CD8-positive, alpha-beta memory T cell (primary cell): ENCODE data around the gene STK25. TPM values are rescaled to one million over a fixed set of nuclear protein-coding genes. Genes with fewer than 3 reads are reported as not detected.
A peak's percentile ranks its signal among the peaks of the same experiment; 100 is the strongest.

Experiments
- CTCF ChIA-PET: fragments of 350-600 bp; sonication (Branson Sonifier 250); formaldehyde crosslinking; loops from one replicate; lab custom pipeline; 2021; ENCODE audit warnings: antibody characterized with exemption; lab: Charles Lee
- POLR2A ChIA-PET: fragments of 350-600 bp; sonication (Branson Sonifier 250); formaldehyde crosslinking; loops from one replicate; lab custom pipeline; 2021; ENCODE audit warnings: antibody characterized with exemption; lab: Charles Lee
- DNase-seq, 5 donors: peaks; one replicate each; pipeline versions ENCODE4 v3.0.0 to v3.0.0-alpha.2; 2020 to 2022; ENCODE audit warnings: mixed read lengths in 1 of 5
- H3K27ac ChIP-seq: one replicate; pipeline ENCODE4 v1.7.0; 2013; ENCODE audit warnings: low read depth, mild to moderate bottlenecking, low read length, moderate library complexity
- H3K27me3 ChIP-seq: 2 replicates; pipeline ENCODE4 v1.7.0; 2013; ENCODE audit warnings: low read length, mild to moderate bottlenecking; ENCODE audit not compliant: insufficient read depth, poor library complexity, severe bottlenecking
- H3K36me3 ChIP-seq: 2 replicates; pipeline ENCODE4 v1.7.0; 2013; ENCODE audit warnings: mild to moderate bottlenecking, low read length, moderate library complexity; ENCODE audit not compliant: insufficient read depth
- H3K4me1 ChIP-seq: 2 replicates; pipeline ENCODE4 v1.7.0; 2013; ENCODE audit warnings: mild to moderate bottlenecking, low read length, moderate library complexity; ENCODE audit not compliant: insufficient read depth
- H3K4me3 ChIP-seq: 2 replicates; pipeline ENCODE4 v1.7.0; 2013; ENCODE audit warnings: mild to moderate bottlenecking, low read length
- H3K9me3 ChIP-seq: 2 replicates; pipeline ENCODE4 v1.7.0; 2013; ENCODE audit warnings: mild to moderate bottlenecking, low read length
- H3K27ac Mint-ChIP-seq, 8 donors: one replicate each; pipeline ENCODE4 v1.8.0; 2020 to 2021; ENCODE audit warnings: mixed read lengths in 8 of 8, mild to moderate bottlenecking in 6 of 8, inconsistent platforms in 3 of 8, moderate library complexity in 3 of 8
- H3K27me3 Mint-ChIP-seq, 2 donors: one replicate each; pipeline ENCODE4 v1.8.0; 2020 to 2021; ENCODE audit warnings: mixed read lengths in 2 of 2, mild to moderate bottlenecking in 1 of 2, moderate library complexity in 1 of 2
- H3K36me3 Mint-ChIP-seq, 3 donors: one replicate each; pipeline ENCODE4 v1.8.0; 2020 to 2021; ENCODE audit warnings: mixed read lengths in 3 of 3, inconsistent platforms in 1 of 3, mild to moderate bottlenecking in 1 of 3
- H3K4me1 Mint-ChIP-seq, 3 donors: one replicate each; pipeline ENCODE4 v1.8.0; 2020 to 2021; ENCODE audit warnings: mixed read lengths in 3 of 3, inconsistent platforms in 1 of 3, mild to moderate bottlenecking in 1 of 3
- H3K4me3 Mint-ChIP-seq, 7 donors: one replicate each; pipeline ENCODE4 v1.8.0; 2020 to 2021; ENCODE audit warnings: mixed read lengths in 7 of 7, mild to moderate bottlenecking in 6 of 7, moderate library complexity in 4 of 7, inconsistent platforms in 2 of 7
- H3K9me3 Mint-ChIP-seq, 5 donors: one replicate each; pipeline ENCODE4 v1.8.0; 2020 to 2022; ENCODE audit warnings: mixed read lengths in 5 of 5, mild to moderate bottlenecking in 3 of 5, moderate library complexity in 2 of 5, inconsistent platforms in 1 of 5
- polyA plus RNA-seq: library from polyadenylated mRNA; unstranded; fragments of 300-500 nt; fragmentation: Illumina TruSeq; gene quantifications from one replicate; pipeline ENCODE4 v1.2.3, GENCODE V29; 2021
- total RNA-seq, 2 experiments: library from RNA; stranded (reverse); gene quantifications; one replicate each; pipeline ENCODE4 v1.2.3, GENCODE V29; 2021

STK25 gene
- total and polyA plus RNA-seq, 3 experiments from 2014 or later = 86.3 to 96.2 (median 95.0) TPM

DNA sequence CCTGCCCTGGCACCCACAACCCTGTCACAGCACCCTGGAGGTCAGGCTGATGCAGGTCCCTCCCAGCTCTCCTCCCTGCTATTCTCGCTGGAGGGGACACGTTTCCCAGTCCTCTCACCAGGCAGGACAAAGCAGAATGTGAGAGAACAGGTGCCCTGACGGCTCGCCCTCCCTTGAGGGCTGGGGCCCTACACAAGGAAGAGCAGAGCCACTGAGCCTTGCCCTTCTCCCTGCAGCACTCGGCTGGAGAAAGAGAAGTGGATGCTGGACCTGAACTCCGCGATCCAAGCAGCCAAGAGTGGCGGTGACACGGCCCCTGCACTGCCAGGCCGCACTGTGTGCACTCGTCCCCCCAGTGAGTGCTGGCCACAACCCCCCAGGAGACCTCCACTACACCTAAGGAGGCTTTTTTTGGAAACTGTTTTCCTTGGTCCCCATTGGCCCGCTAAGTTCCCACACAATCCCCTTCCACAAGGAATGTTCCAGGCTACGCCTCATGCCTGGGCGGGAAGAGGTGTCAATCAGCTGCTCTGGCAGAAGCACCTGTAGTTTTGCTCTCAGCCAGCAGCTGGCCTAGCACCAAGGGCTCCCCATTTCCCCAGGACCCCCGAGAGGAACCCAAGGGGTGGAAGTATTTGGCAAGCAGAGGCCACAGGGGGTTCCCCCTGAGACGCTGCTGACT is 17.4 kb downstream of the STK25 start:
- no peaks in the 10 kb centered on the region for H3K9me3 ChIP-seq
- H3K36me3 ChIP-seq = no peaks in the 10 kb centered on the region
- DNase-seq = no peak
- no peaks in the 10 kb centered on the region for H3K4me1 ChIP-seq
- H3K4me3 Mint-ChIP-seq = no peak overlapping the region
- no peaks in the 10 kb centered on the region for H3K9me3 Mint-ChIP-seq
- peaks cover 0 to 27% (median 0%) of the 10 kb centered on the region in 3 donors for H3K36me3 Mint-ChIP-seq
- H3K4me1 Mint-ChIP-seq = no peaks in the 10 kb centered on the region
- POLR2A ChIA-PET = no interaction called here
- no peaks in the 10 kb centered on the region for H3K27me3 Mint-ChIP-seq
- peak overlapping the region in 1 of 8 donors; percentile 32 for H3K27ac Mint-ChIP-seq
- no peaks in the 10 kb centered on the region for H3K27me3 ChIP-seq
- no peak overlapping the region for H3K4me3 ChIP-seq
- CTCF ChIA-PET = no interaction called here
- no peak overlapping the region for H3K27ac ChIP-seq

DNA sequence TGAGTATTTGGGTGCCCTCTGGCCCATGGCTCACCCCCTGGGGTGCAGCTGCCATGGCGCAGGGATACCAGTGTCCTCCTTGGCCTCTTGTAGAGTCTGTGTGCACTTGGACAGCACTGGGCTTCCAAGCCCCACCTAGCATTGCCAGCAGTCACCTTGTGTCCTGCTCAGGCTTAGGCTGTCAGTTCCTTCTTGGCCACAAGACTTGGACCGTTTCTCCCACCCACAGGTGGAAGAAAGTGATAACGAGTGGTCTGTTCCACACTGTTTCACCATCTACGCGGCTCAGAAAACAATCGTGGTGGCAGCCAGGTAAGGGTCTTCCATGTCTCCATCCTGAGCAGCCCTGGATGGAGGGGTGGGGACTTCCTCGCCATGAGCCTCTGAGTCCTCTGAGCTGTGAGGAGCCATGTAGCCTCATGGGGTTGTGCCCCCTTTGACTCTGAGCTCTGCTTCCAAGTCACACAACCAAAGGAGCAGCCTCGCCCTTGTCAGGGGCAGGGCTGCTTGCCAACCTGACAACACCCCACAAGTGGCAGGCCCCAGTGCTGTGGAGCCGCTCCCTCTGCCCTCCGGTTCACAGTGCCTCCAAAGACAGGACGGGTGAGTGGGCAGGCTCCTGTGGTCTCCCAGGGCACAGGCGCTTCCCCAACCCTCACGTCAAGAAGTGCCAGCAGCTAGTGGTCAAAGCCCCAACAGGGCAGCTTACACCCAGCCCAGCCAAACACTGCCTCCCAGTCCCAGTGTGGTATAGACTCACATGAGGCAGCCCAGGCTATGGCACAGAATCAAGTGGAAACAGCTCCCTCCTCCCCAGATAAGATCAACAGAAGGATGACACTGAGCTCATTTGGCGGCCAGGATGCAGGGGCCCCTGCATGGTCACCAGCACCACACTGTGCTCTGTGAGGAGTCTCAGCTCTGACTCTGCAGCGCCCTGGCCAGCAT is 18.4 kb downstream of the STK25 start:
- Mint-ChIP-seq H3K4me1 (no peaks in the 10 kb centered on the region), H3K4me3 (no peak overlapping the region), H3K9me3 (no peaks in the 10 kb centered on the region), H3K36me3 (peaks cover 0 to 18% (median 0%) of the 10 kb centered on the region in 3 donors), H3K27ac (peak overlapping the region in 1 of 8 donors; percentile 42), H3K27me3 (no peaks in the 10 kb centered on the region)
- Histone ChIP-seq H3K27me3 (no peaks in the 10 kb centered on the region), H3K27ac (no peak overlapping the region), H3K9me3 (no peaks in the 10 kb centered on the region), H3K36me3 (no peaks in the 10 kb centered on the region), H3K4me3 (no peak overlapping the region), H3K4me1 (no peaks in the 10 kb centered on the region)
- POLR2A ChIA-PET = no interaction called here
- CTCF ChIA-PET = no interaction called here
- no peak for DNase-seq

DNA sequence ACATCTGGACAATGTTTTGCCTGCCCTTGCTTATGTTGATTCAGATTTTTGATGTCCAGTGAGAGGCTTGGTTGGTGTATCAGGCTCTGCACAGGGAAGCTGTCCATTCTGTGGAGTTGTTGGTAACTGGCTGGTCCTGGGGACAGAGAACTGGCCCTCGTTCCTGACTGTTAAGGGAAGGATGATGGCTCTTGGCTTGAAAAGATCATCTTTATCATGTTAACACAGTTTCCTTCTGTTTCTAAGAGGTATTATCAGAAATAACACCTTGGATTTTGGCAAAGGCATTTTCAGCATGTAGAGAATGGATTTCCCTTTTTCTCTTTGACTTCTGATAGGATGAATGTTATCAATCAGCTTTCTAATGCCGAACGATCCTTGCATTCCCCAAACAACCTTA is 19.3 kb downstream of the STK25 start:
- no peaks in the 10 kb centered on the region for H3K4me1 Mint-ChIP-seq
- no peak for DNase-seq
- ChIA-PET POLR2A (no interaction called here), CTCF (no interaction called here)
- no peaks in the 10 kb centered on the region for H3K27me3 Mint-ChIP-seq
- no peak overlapping the region for H3K4me3 ChIP-seq
- H3K36me3 Mint-ChIP-seq = peaks cover 0 to 9% (median 0%) of the 10 kb centered on the region in 3 donors
- H3K27me3 ChIP-seq = no peaks in the 10 kb centered on the region
- H3K36me3 ChIP-seq = no peaks in the 10 kb centered on the region
- no peaks in the 10 kb centered on the region for H3K4me1 ChIP-seq
- no peak overlapping the region for H3K27ac ChIP-seq
- H3K9me3 ChIP-seq = no peaks in the 10 kb centered on the region
- no peak overlapping the region for H3K27ac Mint-ChIP-seq
- no peaks in the 10 kb centered on the region for H3K9me3 Mint-ChIP-seq
- H3K4me3 Mint-ChIP-seq = no peak overlapping the region

DNA sequence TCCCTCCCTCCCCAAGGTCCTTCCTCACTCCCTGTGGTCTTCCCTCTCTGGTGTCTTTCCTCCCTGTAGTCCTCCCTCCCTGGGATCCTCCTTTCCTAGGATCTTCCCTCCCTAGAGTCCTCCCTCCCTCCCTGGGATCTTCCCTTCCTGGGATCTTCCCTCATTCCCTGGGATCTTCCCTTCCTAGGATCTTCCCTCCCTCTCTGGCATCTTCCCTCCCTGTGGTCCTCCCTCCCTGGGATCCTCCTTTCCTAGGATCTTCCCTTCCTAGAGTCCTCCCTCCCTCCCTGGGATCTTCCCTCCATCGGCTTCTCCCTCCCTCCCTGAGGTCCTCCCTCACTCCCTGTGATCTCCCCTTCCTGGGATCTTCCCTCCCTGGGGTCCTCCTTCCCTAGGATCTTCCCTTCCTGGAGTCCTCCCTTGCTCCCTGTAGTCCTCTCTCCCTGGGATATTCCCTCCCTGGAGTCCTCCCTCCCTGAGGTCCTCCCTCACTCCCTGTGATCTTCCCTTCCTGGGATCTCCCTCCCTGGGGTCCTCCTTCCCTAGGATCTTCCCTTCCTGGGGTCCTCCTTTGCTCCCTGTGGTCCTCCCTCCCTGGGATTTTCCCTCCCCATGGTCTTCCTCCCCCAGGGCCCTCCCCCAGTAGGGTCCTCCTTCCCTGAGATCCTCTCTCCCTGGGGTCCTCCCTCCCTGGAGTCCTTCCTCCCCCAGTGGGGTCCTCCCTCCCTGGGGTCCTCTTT is 23.0 kb downstream of the STK25 start:
- Histone ChIP-seq H3K36me3 (no peaks in the 10 kb centered on the region), H3K27me3 (no peaks in the 10 kb centered on the region), H3K27ac (no peak overlapping the region), H3K4me1 (no peaks in the 10 kb centered on the region), H3K9me3 (no peaks in the 10 kb centered on the region), H3K4me3 (no peak overlapping the region)
- H3K36me3 Mint-ChIP-seq = peaks cover 0 to 1% (median 0%) of the 10 kb centered on the region in 3 donors
- H3K27ac Mint-ChIP-seq = peak overlapping the region in 1 of 8 donors; percentile 78
- no peaks in the 10 kb centered on the region for H3K4me1 Mint-ChIP-seq
- ChIA-PET POLR2A (no interaction called here), CTCF (no interaction called here)
- H3K9me3 Mint-ChIP-seq = no peaks in the 10 kb centered on the region
- no peak for DNase-seq
- H3K27me3 Mint-ChIP-seq = peaks cover 0 to 3% of the 10 kb centered on the region in 2 donors
- H3K4me3 Mint-ChIP-seq = no peak overlapping the region

DNA sequence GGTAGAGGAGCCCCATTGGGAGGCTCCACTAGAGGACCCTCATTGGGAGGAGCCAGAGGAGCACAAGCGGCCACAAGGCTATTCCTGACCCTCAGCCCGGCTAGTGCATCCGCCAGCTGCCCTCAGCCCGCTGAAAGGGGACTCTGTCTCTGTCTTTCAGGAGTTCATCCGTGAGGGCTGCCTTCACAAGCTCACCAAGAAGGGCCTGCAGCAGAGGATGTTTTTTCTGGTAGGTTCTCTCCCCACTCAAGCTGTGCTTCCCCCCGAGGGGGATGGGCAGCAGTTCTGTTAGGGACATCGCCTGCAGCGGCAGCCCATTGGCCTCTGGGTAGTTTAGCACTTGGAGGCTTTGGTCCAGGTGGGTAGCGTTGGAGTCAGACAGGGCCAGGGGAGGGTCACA is 25.1 kb downstream of the STK25 start:
- CTCF ChIA-PET = no interaction called here
- H3K36me3 ChIP-seq = no peaks in the 10 kb centered on the region

DNA sequence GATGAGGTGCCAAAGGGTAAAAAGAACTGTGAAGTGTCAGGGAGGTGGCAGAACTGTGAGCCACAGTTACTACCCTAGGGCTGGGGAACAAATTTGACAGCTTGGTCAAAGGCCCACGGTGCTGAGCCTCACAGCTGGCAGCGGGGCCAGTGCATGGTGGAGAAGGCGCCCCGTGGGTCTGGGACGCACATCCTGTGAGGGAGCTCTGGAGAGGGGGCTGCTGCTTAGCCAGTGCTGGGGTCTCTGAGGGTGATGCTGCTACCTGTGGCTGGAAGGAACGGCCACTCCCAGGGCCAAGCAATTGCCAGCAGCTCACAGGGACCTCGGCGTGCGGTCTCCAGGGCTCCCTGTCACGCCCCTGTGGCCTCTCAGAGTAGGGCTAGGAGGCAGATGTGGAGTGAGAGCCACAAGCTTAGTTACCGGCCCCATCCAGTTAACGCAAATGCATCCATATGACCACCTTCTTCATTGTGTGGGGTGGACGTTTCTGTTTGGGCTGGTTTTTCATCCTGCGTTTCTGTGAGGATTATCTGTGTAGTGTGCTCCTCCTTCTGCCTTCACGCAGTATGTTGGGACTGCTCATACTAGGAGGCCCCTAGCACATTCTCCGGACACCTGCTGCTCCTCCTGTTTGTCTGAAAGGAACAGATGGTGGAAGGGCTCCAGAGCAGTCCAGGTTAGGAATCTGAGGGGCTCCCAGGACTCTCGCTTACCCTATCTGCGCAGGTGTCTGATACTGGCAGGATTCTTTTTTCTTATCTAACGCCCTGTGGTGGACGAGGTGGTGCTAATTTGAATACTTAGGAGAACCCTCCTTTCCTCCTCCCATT is 26.0 kb downstream of the STK25 start:
- H3K4me1 ChIP-seq = no peaks in the 10 kb centered on the region
- H3K9me3 ChIP-seq = no peaks in the 10 kb centered on the region
- Mint-ChIP-seq H3K9me3 (no peaks in the 10 kb centered on the region), H3K36me3 (peaks cover 2 to 8% (median 5%) of the 10 kb centered on the region in 3 donors), H3K4me3 (no peak overlapping the region), H3K4me1 (no peaks in the 10 kb centered on the region), H3K27ac (no peak overlapping the region), H3K27me3 (peaks cover 0 to 3% of the 10 kb centered on the region in 2 donors)
- no peak overlapping the region for H3K27ac ChIP-seq
- no peaks in the 10 kb centered on the region for H3K36me3 ChIP-seq
- no peaks in the 10 kb centered on the region for H3K27me3 ChIP-seq
- POLR2A ChIA-PET = no interaction called here
- no peak for DNase-seq
- CTCF ChIA-PET = no interaction called here
- H3K4me3 ChIP-seq = no peak overlapping the region

More for the DNA sequence above, 25.1 kb downstream of the STK25 start:
- Mint-ChIP-seq H3K27me3 (peaks cover 0 to 3% of the 10 kb centered on the region in 2 donors), H3K4me3 (no peak overlapping the region), H3K27ac (no peak overlapping the region), H3K36me3 (peaks cover 0 to 7% (median 4%) of the 10 kb centered on the region in 3 donors), H3K4me1 (no peaks in the 10 kb centered on the region), H3K9me3 (no peaks in the 10 kb centered on the region)
- Histone ChIP-seq H3K27ac (no peak overlapping the region), H3K27me3 (no peaks in the 10 kb centered on the region), H3K4me3 (no peak overlapping the region), H3K9me3 (no peaks in the 10 kb centered on the region), H3K4me1 (no peaks in the 10 kb centered on the region)
- POLR2A ChIA-PET = no interaction called here
- DNase-seq = no peak

DNA sequence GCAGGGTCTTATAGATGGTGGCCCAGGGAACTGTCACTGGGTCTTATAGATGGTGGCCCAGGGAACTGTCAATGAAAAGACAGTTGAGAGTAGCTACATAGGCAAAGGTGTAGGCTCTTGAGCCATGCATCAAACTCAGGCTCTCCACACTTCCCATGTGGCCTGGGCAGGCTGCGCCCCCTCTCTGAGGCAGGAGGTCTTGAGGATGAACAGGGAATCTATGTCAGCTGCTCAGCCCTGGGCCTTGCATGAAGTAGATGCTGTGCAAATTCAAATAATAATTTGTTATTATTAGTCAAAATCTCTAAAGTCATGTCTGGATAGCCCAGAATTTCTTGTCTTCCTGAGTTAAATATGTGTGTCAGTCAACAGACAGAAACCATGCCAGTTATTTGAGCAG is 26.7 kb downstream of the STK25 start:
- ChIA-PET POLR2A (no interaction called here), CTCF (no interaction called here)
- Histone ChIP-seq H3K9me3 (no peaks in the 10 kb centered on the region), H3K27ac (no peak overlapping the region), H3K27me3 (no peaks in the 10 kb centered on the region), H3K36me3 (no peaks in the 10 kb centered on the region), H3K4me1 (no peaks in the 10 kb centered on the region), H3K4me3 (no peak overlapping the region)
- peaks cover 4 to 9% (median 5%) of the 10 kb centered on the region in 3 donors for H3K36me3 Mint-ChIP-seq
- DNase-seq = no peak
- peak overlapping the region in 1 of 8 donors; percentile 73 for H3K27ac Mint-ChIP-seq
- no peaks in the 10 kb centered on the region for H3K4me1 Mint-ChIP-seq
- peaks cover 0 to 3% of the 10 kb centered on the region in 2 donors for H3K27me3 Mint-ChIP-seq
- H3K4me3 Mint-ChIP-seq = no peak overlapping the region
- no peaks in the 10 kb centered on the region for H3K9me3 Mint-ChIP-seq
